ENCODE results near the gene KCNC1.

Gene KCNC1

GRCh38 chr11:17775507-17776211, 41.1 kb downstream of the KCNC1 start:
- no peak for DNase-seq

DNA sequence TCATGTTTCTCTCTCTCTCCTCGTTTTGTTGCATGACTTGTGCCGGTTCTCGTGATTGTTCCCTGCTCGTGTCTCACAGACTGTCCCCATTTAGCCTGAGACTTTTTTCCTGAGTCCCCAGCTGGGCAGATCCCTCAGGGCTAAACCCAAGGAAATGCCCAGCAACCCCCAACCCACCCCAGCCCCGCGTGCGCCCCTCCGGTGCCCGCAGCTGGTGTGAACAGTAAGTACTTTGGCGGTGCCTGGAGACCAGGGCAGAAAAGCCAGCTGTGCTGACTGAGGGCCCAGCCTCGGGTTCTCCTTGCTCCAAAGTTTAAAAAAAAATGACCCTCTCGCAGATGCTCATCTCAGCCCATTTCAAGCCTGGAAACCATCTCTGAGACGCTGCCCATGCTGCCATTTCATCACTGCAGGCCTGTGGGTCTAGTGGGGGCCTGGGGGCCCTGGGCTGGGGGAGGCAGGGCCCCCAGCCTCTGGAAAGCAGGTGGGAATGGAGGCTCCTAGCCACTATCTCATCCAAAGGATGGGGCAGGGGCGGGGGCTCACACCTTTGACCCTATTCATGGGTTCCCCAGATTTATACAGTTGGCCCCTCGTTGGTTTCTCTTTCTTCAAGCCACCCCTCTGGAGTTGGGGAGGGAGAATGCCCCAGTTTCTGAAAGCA, 41.8 kb downstream of the KCNC1 start:
- no peak for DNase-seq

GRCh38 chr11:17777086-17777737, 42.6 kb downstream of the KCNC1 start:
- DNase-seq, result no peak

DNA sequence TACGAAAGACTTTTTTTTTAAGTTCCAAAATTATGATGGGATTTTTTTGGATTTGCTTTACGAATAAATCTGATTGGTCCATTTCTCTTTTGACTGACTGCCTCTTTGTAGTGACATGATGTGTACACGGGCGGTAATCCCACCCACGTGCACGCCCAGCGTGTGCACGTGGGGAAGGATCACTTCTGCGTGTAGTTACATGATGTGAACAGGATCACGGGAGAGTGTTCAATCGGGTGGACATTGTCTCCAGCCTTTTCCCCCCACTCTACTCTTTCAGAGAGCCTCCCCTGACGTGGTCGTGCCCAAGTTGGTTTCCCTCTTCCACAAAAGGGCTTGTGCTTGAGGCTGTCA, 43.1 kb downstream of the KCNC1 start:
- no peak for DNase-seq

- DNase-seq, result no peak
Measured at GRCh38 chr11:17778352-17778751, 43.8 kb downstream of the KCNC1 start.

GRCh38 chr11:17778956-17779860, 44.6 kb downstream of the KCNC1 start:
- DNase-seq, result no peak

- DNase-seq, result no peak
Measured at GRCh38 chr11:17779861-17780594, 45.4 kb downstream of the KCNC1 start.

- DNase-seq, result no peak
Measured at GRCh38 chr11:17780668-17781067, 46.1 kb downstream of the KCNC1 start.

DNA sequence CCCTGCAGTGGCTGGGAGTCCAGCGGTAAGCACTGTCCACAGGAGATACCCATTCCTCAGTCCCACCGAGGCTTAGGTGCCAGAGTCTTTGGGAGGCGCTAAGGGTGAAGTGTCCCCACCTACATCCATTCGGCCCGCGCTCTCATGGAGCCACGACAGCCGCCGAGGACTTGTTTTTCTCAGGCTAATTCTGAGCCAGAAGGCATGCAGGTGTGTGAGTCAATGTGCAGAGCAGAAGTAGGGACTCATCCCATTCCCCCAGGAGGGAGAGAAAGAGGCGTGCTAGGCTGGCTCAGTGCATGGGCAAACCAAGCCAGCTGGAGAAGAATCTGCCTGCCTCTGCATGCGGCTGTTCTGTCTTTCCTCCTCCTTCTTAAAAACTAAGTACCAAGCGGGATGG, 46.6 kb downstream of the KCNC1 start:
- no peak for DNase-seq

DNA sequence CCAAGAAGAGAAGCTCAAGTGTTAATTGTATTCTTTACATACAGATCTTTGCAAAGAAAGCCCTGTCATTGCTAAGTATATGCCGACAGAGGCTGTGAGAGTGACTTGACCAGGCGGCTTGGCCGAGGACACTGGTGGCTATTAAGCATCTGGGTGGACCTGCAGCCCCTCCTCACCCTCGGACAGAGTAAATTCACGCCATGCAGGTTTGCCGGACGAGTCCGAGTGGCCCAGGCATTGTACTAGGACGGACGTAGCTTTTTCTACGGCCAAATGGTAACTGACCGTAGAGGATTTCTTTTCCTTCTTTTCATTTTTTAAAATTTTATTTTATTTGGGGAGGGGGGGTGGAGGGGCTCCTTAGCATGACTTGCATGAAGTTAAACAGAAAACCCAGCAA, 47.0 kb downstream of the KCNC1 start:
- DNase-seq, result no peak

- no peak for DNase-seq
Measured at GRCh38 chr11:17782145-17782544, 47.6 kb downstream of the KCNC1 start.

DNA sequence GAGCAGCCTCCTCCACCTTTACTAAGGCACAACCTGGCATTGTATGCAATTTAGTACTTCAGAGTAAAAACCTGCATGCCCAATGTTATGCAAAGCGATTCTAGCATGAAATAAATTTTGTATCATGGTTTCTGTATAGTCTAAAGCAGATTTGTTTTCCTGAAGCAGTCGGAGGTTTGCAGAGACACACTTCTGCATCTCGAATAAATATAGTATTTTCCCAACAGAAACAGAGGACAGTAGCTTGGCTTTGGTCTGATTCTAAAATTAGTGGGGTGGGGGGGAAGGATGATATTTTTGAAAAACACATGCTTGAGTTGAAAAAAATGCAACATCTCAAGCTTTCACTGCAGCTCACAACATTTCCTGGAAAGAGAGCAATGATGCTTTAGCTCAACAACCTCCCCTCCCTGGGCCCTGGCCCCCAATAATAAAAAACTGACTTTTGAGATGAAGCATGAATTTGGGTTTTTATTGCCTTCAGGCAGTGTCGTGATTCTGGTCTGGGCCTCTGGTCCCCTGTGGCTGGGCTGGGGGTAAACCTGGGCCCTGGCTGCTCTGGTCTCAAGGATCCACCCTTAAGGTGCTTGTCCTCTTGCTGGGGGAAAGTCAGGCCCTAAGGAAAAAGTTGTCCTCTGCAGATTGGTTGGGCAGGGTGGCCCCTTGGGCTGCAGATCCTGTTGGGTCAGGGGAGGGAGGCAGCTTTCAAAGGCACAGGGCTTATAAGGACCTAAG, 48.2 kb downstream of the KCNC1 start:
- DNase-seq, result no peak

DNA sequence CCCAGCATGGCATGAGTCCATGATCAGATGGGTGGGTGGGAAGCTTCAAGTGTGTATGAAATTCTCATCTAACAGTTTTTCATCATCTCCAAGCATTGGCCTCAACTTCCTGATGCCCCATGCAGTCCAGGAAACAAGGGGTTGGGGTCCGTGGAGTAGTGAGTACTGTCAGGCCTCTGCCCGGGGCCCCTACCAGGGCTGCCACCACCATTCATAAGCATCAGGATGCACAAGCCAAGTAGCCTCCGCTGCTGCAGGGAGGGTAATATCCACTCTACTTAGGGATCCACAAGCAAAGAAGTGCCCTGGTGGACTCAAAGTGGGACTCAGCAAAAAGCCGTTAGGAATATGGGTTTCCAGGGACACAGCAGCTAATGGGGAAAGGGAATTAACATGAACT, 49.3 kb downstream of the KCNC1 start:
- DNase-seq, result no peak

DNA sequence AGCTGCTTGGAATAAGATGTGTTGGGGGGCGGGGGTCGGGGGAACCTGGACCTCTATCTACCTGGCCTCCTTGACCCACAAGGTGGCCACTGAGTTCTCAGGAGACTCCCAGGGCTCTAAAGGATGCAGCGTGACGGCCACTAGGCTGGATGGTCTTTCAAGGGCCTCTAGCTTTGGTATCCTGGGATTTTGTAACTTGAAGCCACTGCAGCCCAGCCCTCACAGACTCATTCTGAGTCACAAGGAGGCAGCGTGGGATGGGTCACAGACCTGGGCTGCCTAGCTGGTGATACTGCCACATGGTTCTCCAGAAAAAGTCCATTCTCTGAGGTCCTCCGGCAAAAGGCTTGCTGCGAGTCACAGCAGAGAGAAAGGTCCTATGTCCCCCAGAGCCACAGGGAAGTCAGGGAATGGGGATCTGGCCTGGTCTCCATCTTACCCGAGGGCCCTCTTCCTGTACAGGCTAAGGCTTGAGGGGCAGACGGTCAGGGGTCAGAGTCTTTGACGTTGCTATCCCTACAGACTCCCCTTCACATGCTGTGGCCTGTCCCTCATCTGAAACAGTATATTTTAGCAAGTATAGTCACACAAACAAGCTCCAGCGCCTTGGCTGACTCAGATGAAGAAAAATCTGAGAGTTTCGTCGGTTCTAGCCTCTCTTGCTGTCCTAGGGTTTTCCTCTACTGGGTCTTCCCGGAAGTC, 52.4 kb downstream of the KCNC1 start:
- no peak for DNase-seq

GRCh38 chr11:17788084-17788483, 53.5 kb downstream of the KCNC1 start:
- no peak for DNase-seq

DNA sequence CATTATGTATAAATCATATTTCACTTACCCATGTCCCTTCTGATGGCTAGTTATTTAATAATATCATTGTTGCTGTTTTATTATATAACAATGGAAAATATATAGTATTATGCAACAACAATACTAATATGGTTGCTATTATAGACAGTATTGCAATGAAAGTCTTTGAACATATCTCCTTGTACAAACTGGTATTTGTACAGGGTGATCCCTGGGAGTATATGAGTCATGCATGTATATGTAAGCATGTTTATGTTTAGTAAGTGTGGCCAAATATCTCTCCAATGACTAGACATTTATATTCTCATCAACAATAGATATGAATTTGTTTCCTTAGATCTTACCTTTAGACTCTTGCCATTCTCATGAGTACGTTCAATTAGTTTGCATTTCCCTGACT, 55.9 kb downstream of the KCNC1 start:
- no peak for DNase-seq

DNA sequence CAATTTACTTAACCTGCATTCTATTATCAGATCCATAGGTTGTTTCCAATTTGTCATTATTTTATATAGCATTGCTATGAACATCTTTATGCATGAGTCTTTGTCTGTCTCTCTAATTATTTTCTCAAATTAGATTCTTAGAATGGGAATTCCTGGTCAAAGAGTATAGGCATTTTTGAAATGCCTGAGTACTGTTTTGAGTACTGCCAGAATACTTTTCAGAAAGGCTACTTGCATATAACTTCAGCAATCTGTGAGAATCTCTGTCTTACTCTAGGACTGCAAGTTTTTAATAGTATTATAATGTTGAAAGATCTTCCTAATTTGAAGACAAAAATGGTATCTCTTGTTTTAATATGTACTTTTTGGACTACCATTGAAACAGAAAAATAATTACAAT, 56.6 kb downstream of the KCNC1 start:
- no peak for DNase-seq

DNA sequence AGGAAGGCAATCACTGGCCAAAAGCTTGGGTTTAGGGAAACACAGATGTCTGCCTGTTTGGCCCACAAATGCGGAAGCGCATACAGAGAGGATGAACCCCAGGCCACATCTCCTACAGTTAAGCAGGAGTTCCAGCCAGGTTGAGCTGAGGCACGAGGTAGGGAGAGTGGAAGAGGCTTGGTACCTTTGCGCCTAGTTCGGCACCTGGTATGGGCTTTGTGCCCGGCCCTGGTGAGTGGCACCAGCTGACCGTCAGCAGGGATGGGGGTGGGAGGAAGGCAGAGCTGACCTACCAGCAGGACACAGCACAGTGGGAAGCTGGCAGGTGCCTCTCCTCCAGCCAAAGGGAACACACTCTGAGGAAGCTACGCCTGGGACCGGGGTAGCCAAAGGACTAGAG, 57.6 kb downstream of the KCNC1 start:
- DNase-seq, result no peak

- no peak for DNase-seq
Measured at GRCh38 chr11:17793642-17794170, 59.1 kb downstream of the KCNC1 start.

GRCh38 chr11:17794981-17795380, 60.4 kb downstream of the KCNC1 start:
- no peak for DNase-seq

DNA sequence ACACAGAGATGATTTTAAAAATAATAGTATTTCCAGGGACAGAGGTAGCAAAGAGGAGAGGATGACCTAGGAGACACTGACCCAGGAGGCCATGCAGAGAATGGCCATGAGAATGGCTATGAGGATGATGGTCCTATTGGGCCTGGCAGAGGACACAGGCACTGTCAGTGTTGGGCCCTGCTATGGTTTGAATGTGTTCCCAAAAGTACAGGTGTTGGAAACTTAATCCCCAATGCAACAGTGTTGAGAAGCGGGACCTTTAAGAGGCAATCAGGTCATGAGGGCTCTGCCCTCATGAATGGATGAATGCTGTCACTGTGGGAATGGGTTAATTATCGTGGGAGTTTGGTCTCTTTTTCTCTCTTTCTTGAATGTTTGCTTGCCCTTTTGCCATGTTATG, 61.6 kb downstream of the KCNC1 start:
- no peak for DNase-seq

All from Kasumi-1 (cell line).